HG03135 (cell line): ENCODE measurements around the gene EFS.

ENCODE experiments used
- ATAC-seq: cut with Tn5 transposase; IDR thresholded peaks from one replicate; pipeline ENCODE4 v1.9.1; 2021; ENCODE audit warnings: mild to moderate bottlenecking, moderate library complexity; ENCODE audit not compliant: unreplicated experiment

Gene EFS

DNA sequence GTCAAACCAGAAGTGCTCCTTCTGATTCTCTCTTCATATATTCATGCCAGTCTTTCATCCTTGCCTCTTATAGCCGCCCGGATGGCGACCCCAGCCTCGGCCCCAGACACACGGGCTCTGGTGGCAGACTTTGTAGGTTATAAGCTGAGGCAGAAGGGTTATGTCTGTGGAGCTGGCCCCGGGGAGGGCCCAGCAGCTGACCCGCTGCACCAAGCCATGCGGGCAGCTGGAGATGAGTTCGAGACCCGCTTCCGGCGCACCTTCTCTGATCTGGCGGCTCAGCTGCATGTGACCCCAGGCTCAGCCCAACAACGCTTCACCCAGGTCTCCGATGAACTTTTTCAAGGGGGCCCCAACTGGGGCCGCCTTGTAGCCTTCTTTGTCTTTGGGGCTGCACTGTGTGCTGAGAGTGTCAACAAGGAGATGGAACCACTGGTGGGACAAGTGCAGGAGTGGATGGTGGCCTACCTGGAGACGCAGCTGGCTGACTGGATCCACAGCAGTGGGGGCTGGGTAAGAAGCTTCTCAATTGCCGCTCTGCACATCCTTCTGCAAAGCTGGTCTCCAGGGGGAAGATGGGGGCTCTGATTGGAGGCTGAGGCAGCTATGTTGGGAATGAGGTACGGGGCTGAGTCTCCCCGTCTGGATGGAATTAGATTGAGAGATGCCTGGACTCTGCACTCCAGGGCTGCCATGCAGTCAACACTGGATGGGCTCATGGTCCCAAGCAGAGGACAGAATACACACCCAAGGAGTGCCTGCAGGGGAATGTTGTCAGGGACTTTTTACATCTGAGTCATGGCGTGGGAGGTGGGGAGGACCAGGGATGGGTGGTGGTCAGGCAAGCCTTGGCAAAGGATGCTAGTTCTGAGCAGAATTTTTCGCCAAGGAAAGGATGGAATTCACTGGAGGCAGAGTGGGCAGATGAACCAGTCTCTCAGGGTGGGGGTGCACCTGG lies 57.0 kb downstream of the EFS start:
- no peak for ATAC-seq

DNA sequence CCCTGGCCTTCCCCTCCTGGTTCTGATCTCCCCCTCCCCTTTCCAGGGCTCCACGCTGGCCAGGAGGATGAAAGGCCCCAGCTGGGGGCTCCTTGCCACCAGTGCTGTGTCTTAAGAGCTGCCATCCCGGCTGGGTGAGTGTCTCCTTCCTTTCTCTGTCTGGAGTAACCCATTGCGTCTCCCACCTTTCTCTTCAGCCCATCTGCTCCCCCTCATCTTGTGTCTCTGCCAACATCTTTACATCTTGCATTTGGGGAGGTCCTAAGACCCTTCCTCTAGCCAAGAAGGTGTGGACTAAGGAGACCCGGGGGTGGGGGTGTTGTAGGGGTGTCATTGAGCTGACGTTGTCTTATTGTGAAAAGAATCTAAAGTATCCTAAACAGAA lies 57.8 kb downstream of the EFS start:
- no peak for ATAC-seq

DNA sequence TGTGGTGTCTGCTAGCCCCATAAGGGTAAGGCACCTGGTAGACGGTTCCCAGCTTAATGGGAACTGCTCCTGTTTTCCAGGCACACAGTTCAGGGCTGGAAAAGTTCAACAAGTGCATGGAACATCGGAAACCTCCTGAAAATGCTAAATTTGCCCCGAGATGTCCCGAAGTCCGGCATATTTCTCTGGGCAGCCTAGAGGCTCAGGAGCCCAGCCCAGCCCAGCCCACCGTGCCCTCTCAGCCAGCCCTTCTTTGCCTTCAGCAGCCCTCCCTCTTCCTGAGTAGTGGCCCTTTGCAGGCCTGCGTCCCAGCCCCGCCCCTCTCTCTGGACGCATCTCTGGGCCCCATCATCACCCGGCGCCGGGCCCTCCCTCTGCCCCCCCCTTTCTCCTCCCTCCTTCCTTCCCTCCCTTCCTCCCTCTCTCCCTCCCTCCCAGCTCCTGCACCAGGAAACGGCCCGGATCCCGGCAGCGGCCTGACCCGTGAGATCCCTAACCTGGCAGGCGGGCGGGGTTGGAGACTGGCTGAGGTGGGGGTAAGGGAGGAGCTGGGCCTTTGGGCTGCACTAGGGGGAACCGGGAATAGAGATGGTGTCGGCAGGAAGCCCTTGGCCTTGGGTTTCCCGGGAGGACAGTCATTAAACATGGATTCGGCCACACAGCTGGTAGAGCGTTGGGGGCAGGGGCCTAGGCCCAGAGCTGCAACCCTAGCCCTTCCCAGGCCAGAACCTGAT lies 58.4 kb downstream of the EFS start, which contains the start of gene BCL2L2:
BCL2L2 (plus strand) TSS at position 422 of the 734 bp plus-strand sequence. CDS start 935 bp downstream, outside the sequence.
- no peak for ATAC-seq
